ENCODE data around the gene ARHGAP23. TPM values are rescaled to one million over a fixed set of nuclear protein-coding genes. Genes with fewer than 3 reads are reported as not detected.

ARHGAP23 gene
- total and polyA plus RNA-seq, 10 of the 15 experiments (the other 5 are each of a cell fraction or from before 2014, with no cell fraction given): 0.23 to 5.8 (median 2.1) TPM

DNA sequence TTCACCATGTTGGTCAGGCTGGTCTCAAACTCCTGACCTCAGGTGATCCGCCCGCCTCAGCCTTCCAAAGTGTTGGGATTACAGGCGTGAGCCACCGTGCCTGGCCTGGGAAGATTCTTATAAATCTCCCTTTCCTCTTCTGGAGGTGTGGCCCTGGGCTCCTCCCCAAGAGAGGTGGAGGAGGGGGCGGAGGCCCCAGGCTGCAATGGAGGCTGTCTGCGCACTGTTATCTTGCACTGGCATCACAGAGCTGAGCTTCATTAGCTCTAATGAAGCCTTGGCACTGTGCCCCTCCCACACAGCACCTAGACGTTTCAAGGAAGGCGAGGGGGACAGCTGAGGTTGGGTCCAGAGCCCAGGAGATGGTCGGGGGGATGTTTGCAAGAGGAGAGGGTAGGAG, 7.5 kb downstream of the ARHGAP23 start:
- Histone ChIP-seq H3K79me2 (ENCODE audit: control insufficient read depth, insufficient read depth, low read length) (no peaks in the 10 kb centered on the region), H3K36me3 (ENCODE audit: control insufficient read depth in 2 of 2, insufficient read depth in 2 of 2, low read length in 1 of 2) (no peaks in the 10 kb centered on the region), H3K27me3 (replicated peaks in 1 of 2; ENCODE audit: control insufficient read depth in 2 of 2, insufficient read depth in 2 of 2, low read length in 1 of 2) (no peaks in the 10 kb centered on the region; a peak in 1 of 4 replicates), H2AFZ (ENCODE audit: control insufficient read depth, low read depth, low read length) (no peak overlapping the region), H3K9ac (ENCODE audit: control insufficient read depth, insufficient read depth, low read length) (no peak overlapping the region), H3K27ac (ENCODE audit: control insufficient read depth, insufficient read depth) (no peak overlapping the region), H3K9me3 (replicated peaks; ENCODE audit: control insufficient read depth, insufficient read depth, low read length) (no peaks in the 10 kb centered on the region), H3K4me3 (no peak overlapping the region), H3K4me2 (ENCODE audit: control insufficient read depth, insufficient read depth) (no peak overlapping the region), H3K4me1 (ENCODE audit: control insufficient read depth, insufficient read depth, low read length) (no peaks in the 10 kb centered on the region), H4K20me1 (ENCODE audit: control insufficient read depth, insufficient read depth) (no peaks in the 10 kb centered on the region)
- intact Hi-C loops (cut with micrococcal nuclease; ENCODE audit: unreplicated experiment) (no loop called here), in situ Hi-C loops (cut with MboI) (no loop called here)
- RAD21 ChIA-PET (ENCODE audit: unreplicated experiment): no interaction called here
- CTCF ChIA-PET: interaction anchor here (1.7 kb wide), 1 partner anchor 86 kb away, joined by 4 read pairs; no protein-coding TSS in a partner anchor
- SMC1A ChIA-PET (ENCODE audit: uncharacterized antibody, unreplicated experiment): no interaction called here
- POLR2A ChIA-PET: no interaction called here
- ATAC-seq (no peak), DNase-seq (ENCODE audit: low read depth, low spot score) (no peak), FAIRE-seq (no peak)
- no TSS peak for BruUV-seq (replicated peaks)
- TF ChIP-seq ZSCAN29 (IDR thresholded peaks at IDR 0.05) (no peak), PML (IDR thresholded peaks at IDR 0.05; ENCODE audit: low read length) (no peak), NFIC (IDR thresholded peaks at IDR 0.05; ENCODE audit: low read depth, low read length) (no peak), ASH2L (IDR thresholded peaks at IDR 0.05; ENCODE audit: borderline replicate concordance, low read depth) (no peak), RAD21 (IDR thresholded peaks at IDR 0.05; ENCODE audit: insufficient read depth, low read depth, low read length) (no peak), ZZZ3 (IDR thresholded peaks at IDR 0.05; ENCODE audit: control insufficient read depth, insufficient read length, low read depth) (no peak), RB1 (IDR thresholded peaks at IDR 0.05; ENCODE audit: borderline replicate concordance) (no peak), TARDBP (IDR thresholded peaks at IDR 0.05; ENCODE audit: borderline replicate concordance) (no peak), KAT2A (conservative IDR thresholded peaks at IDR 0.05; ENCODE audit: control insufficient read depth, low read depth, low read length) (no peak), GATAD2B (conservative IDR thresholded peaks at IDR 0.05; ENCODE audit: low read depth) (no peak), ZNF207 (IDR thresholded peaks at IDR 0.05; ENCODE audit: borderline replicate concordance) (no peak), RAD51 (IDR thresholded peaks at IDR 0.05) (no peak)
- TF ChIP-seq, protein P1, sequence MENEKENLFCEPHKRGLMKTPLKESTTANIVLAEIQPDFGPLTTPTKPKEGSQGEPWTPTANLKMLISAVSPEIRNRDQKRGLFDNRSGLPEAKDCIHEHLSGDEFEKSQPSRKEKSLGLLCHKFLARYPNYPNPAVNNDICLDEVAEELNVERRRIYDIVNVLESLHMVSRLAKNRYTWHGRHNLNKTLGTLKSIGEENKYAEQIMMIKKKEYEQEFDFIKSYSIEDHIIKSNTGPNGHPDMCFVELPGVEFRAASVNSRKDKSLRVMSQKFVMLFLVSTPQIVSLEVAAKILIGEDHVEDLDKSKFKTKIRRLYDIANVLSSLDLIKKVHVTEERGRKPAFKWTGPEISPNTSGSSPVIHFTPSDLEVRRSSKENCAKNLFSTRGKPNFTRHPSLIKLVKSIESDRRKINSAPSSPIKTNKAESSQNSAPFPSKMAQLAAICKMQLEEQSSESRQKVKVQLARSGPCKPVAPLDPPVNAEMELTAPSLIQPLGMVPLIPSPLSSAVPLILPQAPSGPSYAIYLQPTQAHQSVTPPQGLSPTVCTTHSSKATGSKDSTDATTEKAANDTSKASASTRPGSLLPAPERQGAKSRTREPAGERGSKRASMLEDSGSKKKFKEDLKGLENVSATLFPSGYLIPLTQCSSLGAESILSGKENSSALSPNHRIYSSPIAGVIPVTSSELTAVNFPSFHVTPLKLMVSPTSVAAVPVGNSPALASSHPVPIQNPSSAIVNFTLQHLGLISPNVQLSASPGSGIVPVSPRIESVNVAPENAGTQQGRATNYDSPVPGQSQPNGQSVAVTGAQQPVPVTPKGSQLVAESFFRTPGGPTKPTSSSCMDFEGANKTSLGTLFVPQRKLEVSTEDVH (IDR thresholded peaks at IDR 0.05; ENCODE audit: low read depth, partially characterized antibody): no peak
- TF ChIP-seq, protein P2, sequence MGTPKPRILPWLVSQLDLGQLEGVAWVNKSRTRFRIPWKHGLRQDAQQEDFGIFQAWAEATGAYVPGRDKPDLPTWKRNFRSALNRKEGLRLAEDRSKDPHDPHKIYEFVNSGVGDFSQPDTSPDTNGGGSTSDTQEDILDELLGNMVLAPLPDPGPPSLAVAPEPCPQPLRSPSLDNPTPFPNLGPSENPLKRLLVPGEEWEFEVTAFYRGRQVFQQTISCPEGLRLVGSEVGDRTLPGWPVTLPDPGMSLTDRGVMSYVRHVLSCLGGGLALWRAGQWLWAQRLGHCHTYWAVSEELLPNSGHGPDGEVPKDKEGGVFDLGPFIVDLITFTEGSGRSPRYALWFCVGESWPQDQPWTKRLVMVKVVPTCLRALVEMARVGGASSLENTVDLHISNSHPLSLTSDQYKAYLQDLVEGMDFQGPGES (IDR thresholded peaks at IDR 0.05): no peak
- 46% methylated on average over 9 of the region's 9 CpGs for WGBS (ENCODE audit: insufficient coverage, insufficient replicate concordance, low lambda C conversion rate, missing lambda C conversion rate)
